Glutamatergic neuron (in vitro differentiated cells): ENCODE data around the gene COL4A1. TPM values are rescaled to one million over a fixed set of nuclear protein-coding genes. Genes with fewer than 3 reads are reported as not detected.

ENCODE experiments used
- DNase-seq: peaks from one replicate; pipeline ENCODE4 v3.0.0; 2022
- H3K27ac Mint-ChIP-seq: one replicate; pipeline ENCODE4 v1.8.0; 2020; ENCODE audit warnings: mild to moderate bottlenecking, mixed read lengths, inconsistent platforms; ENCODE audit not compliant: unreplicated experiment
- H3K27me3 Mint-ChIP-seq: one replicate; pipeline ENCODE4 v1.8.0; 2020; ENCODE audit warnings: mild to moderate bottlenecking, moderate library complexity, mixed read lengths, inconsistent platforms; ENCODE audit not compliant: unreplicated experiment
- H3K36me3 Mint-ChIP-seq: one replicate; pipeline ENCODE4 v1.8.0; 2020; ENCODE audit warnings: mild to moderate bottlenecking, mixed read lengths, inconsistent platforms; ENCODE audit not compliant: unreplicated experiment
- H3K4me1 Mint-ChIP-seq: one replicate; pipeline ENCODE4 v1.8.0; 2020; ENCODE audit warnings: mild to moderate bottlenecking, low read depth, mixed read lengths, inconsistent platforms; ENCODE audit not compliant: unreplicated experiment
- H3K4me3 Mint-ChIP-seq: one replicate; pipeline ENCODE4 v1.8.0; 2020; ENCODE audit warnings: mild to moderate bottlenecking, mixed read lengths, inconsistent platforms; ENCODE audit not compliant: unreplicated experiment
- H3K9me3 Mint-ChIP-seq: one replicate; pipeline ENCODE4 v1.8.0; 2020; ENCODE audit warnings: mild to moderate bottlenecking, moderate library complexity, mixed read lengths, inconsistent platforms; ENCODE audit not compliant: unreplicated experiment
- total RNA-seq: library from RNA; stranded (reverse); fragmentation: NEBNext Ultra II Directional; extraction: Animal tissue kit (Norgen Biotek cat#: 25700); gene quantifications from one replicate; pipeline ENCODE4 v1.2.1, GENCODE V29; 2021; ENCODE audit not compliant: unreplicated experiment
- TF ChIP-seq, protein P1 (sequence below): fragments of 200-600 bp; sonication (generic); IDR thresholded peaks from one replicate; pipeline ENCODE4 v1.5.0; 2021; ENCODE audit not compliant: partially characterized antibody, unreplicated experiment

Gene COL4A1
- total RNA-seq, 1 donor from 2014 or later: 14.6 TPM

DNA sequence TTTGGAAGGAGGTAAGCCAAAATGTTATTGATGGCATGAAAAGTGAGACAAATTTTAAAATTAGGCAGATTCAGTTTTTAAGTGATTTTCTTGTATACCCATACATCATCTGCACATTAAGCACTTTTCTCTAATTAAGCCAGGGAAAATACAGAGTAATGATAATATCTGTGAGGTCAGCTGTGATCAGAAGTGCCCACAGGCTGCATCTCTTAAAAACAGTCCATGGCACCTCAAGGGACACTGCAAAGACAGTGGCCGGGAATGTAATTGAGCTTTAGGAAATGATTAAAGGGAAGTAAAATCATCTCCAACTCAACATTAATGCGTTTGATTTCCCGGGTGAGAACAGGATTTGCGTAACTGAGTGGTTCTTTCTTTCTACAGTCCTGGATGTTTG is 2.0 kb downstream of the COL4A1 start:
- Mint-ChIP-seq H3K27ac (no peak overlapping the region), H3K4me3 (peak overlapping the region; percentile 78), H3K9me3 (peaks cover 6% of the 10 kb centered on the region), H3K36me3 (no peaks in the 10 kb centered on the region), H3K27me3 (peaks cover 19% of the 10 kb centered on the region), H3K4me1 (peaks cover 28% of the 10 kb centered on the region)
- DNase-seq: no peak
- TF ChIP-seq, protein P1, sequence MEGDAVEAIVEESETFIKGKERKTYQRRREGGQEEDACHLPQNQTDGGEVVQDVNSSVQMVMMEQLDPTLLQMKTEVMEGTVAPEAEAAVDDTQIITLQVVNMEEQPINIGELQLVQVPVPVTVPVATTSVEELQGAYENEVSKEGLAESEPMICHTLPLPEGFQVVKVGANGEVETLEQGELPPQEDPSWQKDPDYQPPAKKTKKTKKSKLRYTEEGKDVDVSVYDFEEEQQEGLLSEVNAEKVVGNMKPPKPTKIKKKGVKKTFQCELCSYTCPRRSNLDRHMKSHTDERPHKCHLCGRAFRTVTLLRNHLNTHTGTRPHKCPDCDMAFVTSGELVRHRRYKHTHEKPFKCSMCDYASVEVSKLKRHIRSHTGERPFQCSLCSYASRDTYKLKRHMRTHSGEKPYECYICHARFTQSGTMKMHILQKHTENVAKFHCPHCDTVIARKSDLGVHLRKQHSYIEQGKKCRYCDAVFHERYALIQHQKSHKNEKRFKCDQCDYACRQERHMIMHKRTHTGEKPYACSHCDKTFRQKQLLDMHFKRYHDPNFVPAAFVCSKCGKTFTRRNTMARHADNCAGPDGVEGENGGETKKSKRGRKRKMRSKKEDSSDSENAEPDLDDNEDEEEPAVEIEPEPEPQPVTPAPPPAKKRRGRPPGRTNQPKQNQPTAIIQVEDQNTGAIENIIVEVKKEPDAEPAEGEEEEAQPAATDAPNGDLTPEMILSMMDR: no peak

DNA sequence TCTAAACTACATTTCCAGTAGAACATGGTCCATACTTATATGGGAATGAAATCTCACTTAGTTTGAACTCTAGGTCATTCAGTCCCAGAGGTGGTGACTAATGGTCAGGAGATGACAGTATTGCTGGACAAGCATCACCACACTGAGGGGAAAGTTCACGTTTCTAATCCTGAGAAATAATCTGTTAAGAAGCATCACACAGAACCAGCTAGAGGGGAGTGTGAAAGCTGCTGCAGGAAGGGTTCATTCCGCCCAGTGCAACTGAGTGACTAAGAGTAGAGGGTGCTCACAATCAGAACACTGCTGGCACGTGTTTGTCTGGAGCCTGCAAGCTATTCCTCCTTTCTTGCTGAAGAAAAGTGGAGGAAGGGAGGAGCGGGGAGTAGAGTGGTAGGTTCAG is 2.7 kb downstream of the COL4A1 start:
- Mint-ChIP-seq H3K36me3 (no peaks in the 10 kb centered on the region), H3K4me1 (peaks cover 31% of the 10 kb centered on the region), H3K4me3 (peak overlapping the region; percentile 26), H3K27me3 (peaks cover 18% of the 10 kb centered on the region), H3K9me3 (peaks cover 4% of the 10 kb centered on the region), H3K27ac (no peak overlapping the region)
- TF ChIP-seq, protein P1: no peak
- DNase-seq: no peak

DNA sequence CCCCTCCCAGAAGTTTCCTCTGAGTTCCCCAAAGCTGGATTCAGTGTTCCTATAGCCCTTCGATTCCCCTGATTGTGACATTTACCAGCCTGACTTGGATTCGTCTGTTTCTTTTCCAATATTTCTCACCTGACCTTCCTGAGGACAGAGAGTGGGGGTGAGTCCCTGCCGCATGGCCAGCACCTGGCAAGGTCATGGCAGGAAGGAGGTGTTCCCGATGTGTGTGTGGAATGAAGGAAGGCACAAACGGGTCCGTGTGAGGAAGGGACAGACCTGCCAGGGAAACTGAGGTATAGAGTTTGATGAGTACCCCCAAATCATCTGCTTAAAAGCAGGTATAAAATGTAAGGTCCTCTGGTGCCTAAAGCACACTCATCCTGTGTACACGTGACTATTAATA is 3.3 kb downstream of the COL4A1 start:
- TF ChIP-seq, protein P1: no peak
- Mint-ChIP-seq H3K27me3 (peaks cover 18% of the 10 kb centered on the region), H3K4me3 (no peak overlapping the region), H3K36me3 (no peaks in the 10 kb centered on the region), H3K4me1 (peaks cover 34% of the 10 kb centered on the region), H3K9me3 (peaks cover 4% of the 10 kb centered on the region), H3K27ac (no peak overlapping the region)
- no peak for DNase-seq

DNA sequence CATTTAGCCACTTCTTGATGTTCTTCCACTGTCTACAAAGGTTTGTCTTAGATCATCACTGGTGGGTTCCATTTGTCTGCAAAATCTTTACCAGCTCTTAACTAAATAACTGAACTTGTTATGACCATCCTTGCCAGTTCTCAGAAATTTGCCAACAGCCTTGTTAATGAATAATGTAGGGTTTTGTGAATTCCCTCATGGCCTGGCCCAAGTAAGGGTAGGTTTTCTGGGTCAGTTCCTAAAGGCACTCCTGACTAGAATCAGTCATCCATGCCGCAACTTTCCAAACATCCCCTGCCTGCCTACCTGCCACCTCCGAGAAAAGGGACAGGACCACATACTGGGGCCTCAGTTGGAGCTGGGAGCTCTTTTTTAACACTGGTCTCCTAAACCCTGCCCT is 4.0 kb downstream of the COL4A1 start:
- Mint-ChIP-seq H3K9me3 (no peaks in the 10 kb centered on the region), H3K27ac (no peak overlapping the region), H3K4me3 (no peak overlapping the region), H3K36me3 (no peaks in the 10 kb centered on the region), H3K27me3 (peaks cover 13% of the 10 kb centered on the region), H3K4me1 (peaks cover 31% of the 10 kb centered on the region)
- DNase-seq: no peak
- TF ChIP-seq, protein P1: no peak

DNA sequence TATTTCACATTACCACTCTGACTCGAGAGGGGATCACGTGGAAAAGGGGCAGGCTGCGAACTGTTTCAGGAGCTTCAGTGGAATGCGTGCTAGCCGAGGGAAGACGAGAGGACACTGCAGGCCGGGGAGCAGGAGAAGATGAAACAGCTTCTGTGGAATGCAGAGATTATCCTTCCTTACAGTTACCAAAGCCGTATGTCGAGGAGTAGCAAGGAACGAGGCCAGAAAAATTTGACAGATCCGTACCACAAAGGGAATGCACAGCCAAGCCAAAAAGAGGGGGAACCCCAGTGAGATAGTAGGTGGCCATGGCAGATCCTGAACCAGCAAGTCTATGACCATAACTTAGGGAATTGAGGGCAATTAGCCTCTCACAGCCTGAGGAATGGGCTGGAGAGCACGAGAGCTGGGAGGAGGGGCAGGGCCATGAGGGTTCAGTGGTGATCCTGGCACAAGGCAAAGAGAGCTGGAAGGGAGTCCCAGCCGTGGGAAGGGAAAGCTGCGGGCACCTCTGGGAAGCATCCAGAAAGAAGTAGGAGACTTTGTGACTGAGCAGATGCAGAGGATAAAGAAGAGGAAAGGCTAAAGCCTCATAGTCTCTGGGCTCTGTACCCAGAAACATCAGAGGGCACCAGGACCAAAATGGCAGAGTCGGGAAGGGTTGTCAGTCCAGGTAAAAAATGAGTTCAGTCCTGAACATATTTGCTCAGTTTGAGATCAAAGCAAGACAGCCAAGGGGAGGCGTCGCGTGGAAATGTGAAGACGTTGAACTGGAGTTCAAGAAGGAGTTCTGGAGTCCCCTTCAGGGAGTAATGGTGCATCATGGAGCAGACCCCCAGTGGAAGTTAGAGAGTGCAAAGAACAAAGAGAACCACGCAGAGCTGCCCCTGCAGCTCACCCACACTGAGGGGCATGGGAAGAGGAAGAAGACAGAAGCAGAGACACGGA is 5.1 kb downstream of the COL4A1 start:
- Mint-ChIP-seq H3K36me3 (no peaks in the 10 kb centered on the region), H3K27ac (no peak overlapping the region), H3K4me3 (peak overlapping the region; percentile 7), H3K27me3 (peaks cover 11% of the 10 kb centered on the region), H3K4me1 (peaks cover 29% of the 10 kb centered on the region), H3K9me3 (no peaks in the 10 kb centered on the region)
- DNase-seq: no peak
- TF ChIP-seq, protein P1: no peak
